NCI-H748 (cell line): ENCODE data around the gene LIMA1.
"Not testable (repeated sequence)": the region's sequence is repeated elsewhere in the genome, so short reads cannot be mapped to it uniquely, and the experiment has no call there.

Experiments used
- DNase-seq: peaks from one replicate; lab custom pipeline; 2025; ENCODE audit not compliant: unreplicated experiment; lab: John Stamatoyannopoulos, UW

Gene LIMA1

DNA sequence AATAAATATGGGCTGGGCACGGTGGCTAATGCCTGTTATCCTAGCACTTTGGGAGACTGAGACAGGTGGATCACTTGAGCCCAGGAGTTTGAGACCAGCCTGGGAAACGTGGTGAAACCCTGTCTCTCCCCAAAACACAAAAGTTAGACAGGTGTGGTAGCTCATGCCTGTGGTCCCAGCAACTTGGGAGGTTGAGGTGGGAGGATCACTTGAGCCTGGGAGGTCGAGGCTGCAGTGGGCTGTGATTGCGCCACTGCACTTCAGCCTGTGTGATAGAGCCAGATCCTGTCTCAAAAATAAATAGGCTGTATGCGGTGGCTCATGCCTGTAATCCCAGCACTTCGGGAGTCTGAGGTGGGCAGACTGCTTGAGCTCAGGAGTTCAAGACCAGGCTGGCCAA lies 135.3 kb downstream of the LIMA1 start:
- DNase-seq, result not testable (repeated sequence)

GRCh38 chr12:50147281-50147680 lies 136.0 kb downstream of the LIMA1 start:
- no peak for DNase-seq

DNA sequence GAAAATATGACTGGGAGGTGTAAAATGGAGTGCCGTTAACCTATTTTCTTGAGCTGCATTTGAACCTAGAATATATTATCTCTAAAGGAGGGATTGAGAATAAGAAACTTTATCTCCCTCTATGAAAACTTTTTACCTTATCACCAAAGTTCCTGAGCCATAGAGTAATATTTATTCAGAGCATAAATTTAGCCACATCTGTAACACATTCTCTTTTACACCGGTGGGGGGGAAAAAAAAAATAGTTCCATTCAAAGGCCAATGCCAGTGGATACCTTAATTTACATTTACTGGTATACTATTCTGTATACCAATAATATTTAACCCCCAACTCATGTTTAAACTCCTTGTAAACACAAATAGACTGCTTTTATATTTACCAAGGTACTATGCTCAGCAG lies 137.9 kb downstream of the LIMA1 start:
- DNase-seq, result no peak

DNA sequence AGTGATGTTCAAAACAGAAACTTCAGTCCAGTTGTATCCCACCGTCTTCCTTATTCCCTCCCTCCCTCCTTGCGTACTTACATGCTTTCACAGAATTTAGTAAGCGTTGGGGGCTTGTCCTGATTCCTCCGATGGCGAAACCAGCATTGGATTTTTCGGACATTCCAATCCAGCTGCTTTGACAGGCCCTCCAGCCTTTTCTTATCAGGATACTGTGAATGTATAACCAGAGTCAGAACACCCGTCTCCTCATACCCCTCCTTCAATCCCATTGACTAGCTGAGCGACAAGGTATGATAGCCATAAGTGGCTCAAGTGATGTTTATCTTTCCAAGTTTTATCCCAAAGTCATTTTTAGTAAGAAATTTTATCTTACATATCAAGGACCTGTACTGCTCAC lies 140.3 kb downstream of the LIMA1 start:
- no peak for DNase-seq

DNA sequence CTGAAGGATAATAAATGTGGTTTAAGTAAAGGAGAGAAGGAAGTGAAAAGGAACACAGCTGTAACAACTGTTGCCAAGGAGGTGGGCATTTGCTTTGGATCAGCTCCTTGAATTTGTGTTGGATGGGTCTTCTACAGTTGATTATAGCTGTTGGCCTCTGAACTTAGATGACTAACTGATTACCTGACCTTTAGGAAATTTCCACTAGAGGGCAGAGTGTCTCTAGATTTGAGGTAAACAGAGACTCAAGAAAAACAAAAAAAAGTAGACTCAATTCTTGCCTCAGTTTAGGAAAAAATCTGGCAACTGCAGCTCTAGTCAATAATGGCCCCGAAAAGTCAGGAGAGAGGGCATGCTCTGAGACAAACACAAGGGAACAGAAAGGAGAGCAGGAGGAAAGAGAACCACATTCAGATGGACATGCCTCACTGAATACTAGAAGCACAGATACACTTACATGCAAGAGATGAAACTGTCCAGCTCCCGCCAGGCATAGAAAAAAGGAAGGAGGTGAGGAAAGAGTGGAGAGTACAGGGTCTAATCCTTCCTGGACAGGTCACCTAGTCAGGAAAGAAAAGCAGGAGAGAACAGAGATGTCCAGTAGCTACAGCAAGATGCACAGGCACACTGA lies 150.7 kb downstream of the LIMA1 start:
- no peak for DNase-seq

GRCh38 chr12:50129290-50129689 lies 154.0 kb downstream of the LIMA1 start:
- DNase-seq, result no peak

GRCh38 chr12:50127546-50127945 lies 155.8 kb downstream of the LIMA1 start:
- DNase-seq, result no peak
